A673 (cell line): ENCODE results near the gene CACNA2D2. TPM values are rescaled to one million over a fixed set of nuclear protein-coding genes. Genes with fewer than 3 reads are reported as not detected.

Experiments
- BruUV-seq: library from RNA; stranded (reverse); fragments of 400-500 nt; replicated peaks from 2 replicates; lab custom pipeline; 2021; lab: Mats Ljungman, UMichigan
- CTCF ChIA-PET: fragments of 300-600 bp; sonication (Branson Sonifier 250); formaldehyde crosslinking; loops from one replicate; lab custom pipeline; 2022; ENCODE audit warnings: antibody characterized with exemption; lab: Charles Lee
- POLR2A ChIA-PET: fragments of 300-600 bp; sonication (Branson Sonifier 250); formaldehyde crosslinking; loops from one replicate; lab custom pipeline; 2022; ENCODE audit warnings: antibody characterized with exemption; ENCODE audit not compliant: low non-redundant PET; lab: Charles Lee
- DNase-seq: peaks from one replicate; pipeline ENCODE4 v3.0.0-alpha.2; 2015; ENCODE audit warnings: low spot score
- H3K27ac ChIP-seq: fragments of 200-600 bp; sonication (generic); 2 replicates; pipeline ENCODE4 v1.5.1; 2016; ENCODE audit warnings: mixed run types, low read depth, mild to moderate bottlenecking, mixed read lengths, antibody characterized with exemption, low read length; ENCODE audit not compliant: poor library complexity, severe bottlenecking
- H3K27me3 ChIP-seq: fragments of 200-600 bp; sonication (generic); replicated peaks from 2 replicates; pipeline ENCODE4 v1.6.1; 2017; ENCODE audit warnings: mixed run types, low read depth, mild to moderate bottlenecking, mixed read lengths, antibody characterized with exemption, low read length; ENCODE audit not compliant: insufficient read depth, poor library complexity
- H3K36me3 ChIP-seq: fragments of 200-600 bp; sonication (generic); 2 replicates; pipeline ENCODE4 v1.6.1; 2016; ENCODE audit warnings: mixed run types, mild to moderate bottlenecking, mixed read lengths, antibody characterized with exemption, low read length; ENCODE audit not compliant: insufficient read depth, poor library complexity, severe bottlenecking
- H3K4me1 ChIP-seq: fragments of 200-600 bp; sonication (generic); 2 replicates; pipeline ENCODE4 v1.6.1; 2017; ENCODE audit warnings: mixed run types, mild to moderate bottlenecking, mixed read lengths, antibody characterized with exemption, low read length; ENCODE audit not compliant: insufficient read depth, poor library complexity, severe bottlenecking
- H3K4me3 ChIP-seq: fragments of 200-600 bp; sonication (generic); 2 replicates; pipeline ENCODE4 v1.5.1; 2016; ENCODE audit warnings: low read depth, mixed run types, mild to moderate bottlenecking, mixed read lengths, low read length; ENCODE audit not compliant: poor library complexity, severe bottlenecking
- H3K9me3 ChIP-seq: fragments of 200-600 bp; sonication (generic); 2 replicates; pipeline ENCODE4 v1.6.1; 2016; ENCODE audit warnings: mixed run types, low read depth, mild to moderate bottlenecking, mixed read lengths, antibody characterized with exemption, low read length; ENCODE audit not compliant: poor library complexity, severe bottlenecking
- EZH2 ChIP-seq: fragments of 200-600 bp; sonication (generic); IDR thresholded peaks from 2 replicates; pipeline ENCODE4 v1.6.1; 2017; ENCODE audit warnings: borderline replicate concordance, low read depth, mild to moderate bottlenecking, mixed read lengths, antibody characterized with exemption, low read length; ENCODE audit not compliant: poor library complexity, severe bottlenecking
- intact Hi-C: fragments of 100-400 bp; cut with micrococcal nuclease; formaldehyde crosslinking; loops from one replicate; pipeline ENCODE4 v1.10.0; 2022; ENCODE audit not compliant: unreplicated experiment
- total RNA-seq: library from RNA; stranded (reverse); gene quantifications from 2 replicates; pipeline ENCODE4 v1.2.3, GENCODE V29; 2021
- TF ChIP-seq, protein P1 (sequence below): fragments of 300-800, 200-600 bp; sonication (generic); conservative IDR thresholded peaks from 2 replicates; pipeline ENCODE4 v1.5.1; 2017; ENCODE audit warnings: low read depth, mild to moderate bottlenecking, antibody characterized with exemption, low read length, moderate library complexity, mixed read lengths

CACNA2D2 gene
- total RNA-seq, 1 experiment from 2014 or later: 0.17 TPM

- Histone ChIP-seq H3K27ac (no peak overlapping the region), H3K27me3 (no peaks in the 10 kb centered on the region), H3K9me3 (no peaks in the 10 kb centered on the region), H3K36me3 (no peaks in the 10 kb centered on the region), H3K4me3 (no peak overlapping the region), H3K4me1 (no peaks in the 10 kb centered on the region)
- DNase-seq: no peak
- ChIA-PET POLR2A (no interaction called here), CTCF (no interaction called here)
- BruUV-seq: no TSS peak
- intact Hi-C loops: no loop called here
- no peak for TF ChIP-seq EZH2
These were observed 9.8 kb downstream of the CACNA2D2 start for GRCh38 chr3:50493623-50494022.

DNA sequence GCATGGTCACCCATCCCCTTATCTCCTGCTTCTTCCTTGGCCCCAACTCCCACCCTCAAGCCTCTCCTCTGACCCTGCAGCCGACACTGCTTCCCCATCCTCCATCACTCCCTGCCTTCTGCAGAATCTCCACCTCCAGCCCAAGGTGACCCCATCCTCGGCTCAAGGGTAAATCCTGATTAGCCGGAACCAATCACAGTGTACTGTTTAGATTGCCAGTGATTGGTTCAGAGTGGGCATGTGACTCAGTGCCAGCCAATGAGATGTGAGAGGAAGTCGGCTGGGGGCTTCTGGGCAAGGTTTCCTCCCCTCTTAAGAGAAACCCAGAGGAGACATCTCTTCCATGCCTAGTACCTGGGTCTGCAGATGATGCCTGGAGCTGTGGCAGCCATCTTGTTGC is 10.3 kb downstream of the CACNA2D2 start:
- Histone ChIP-seq H3K27me3 (no peaks in the 10 kb centered on the region), H3K27ac (no peak overlapping the region), H3K4me1 (no peaks in the 10 kb centered on the region), H3K9me3 (no peaks in the 10 kb centered on the region), H3K36me3 (no peaks in the 10 kb centered on the region), H3K4me3 (no peak overlapping the region)
- no TSS peak for BruUV-seq
- ChIA-PET POLR2A (no interaction called here), CTCF (no interaction called here)
- intact Hi-C loops: no loop called here
- TF ChIP-seq EZH2: no peak
- TF ChIP-seq, protein P1, sequence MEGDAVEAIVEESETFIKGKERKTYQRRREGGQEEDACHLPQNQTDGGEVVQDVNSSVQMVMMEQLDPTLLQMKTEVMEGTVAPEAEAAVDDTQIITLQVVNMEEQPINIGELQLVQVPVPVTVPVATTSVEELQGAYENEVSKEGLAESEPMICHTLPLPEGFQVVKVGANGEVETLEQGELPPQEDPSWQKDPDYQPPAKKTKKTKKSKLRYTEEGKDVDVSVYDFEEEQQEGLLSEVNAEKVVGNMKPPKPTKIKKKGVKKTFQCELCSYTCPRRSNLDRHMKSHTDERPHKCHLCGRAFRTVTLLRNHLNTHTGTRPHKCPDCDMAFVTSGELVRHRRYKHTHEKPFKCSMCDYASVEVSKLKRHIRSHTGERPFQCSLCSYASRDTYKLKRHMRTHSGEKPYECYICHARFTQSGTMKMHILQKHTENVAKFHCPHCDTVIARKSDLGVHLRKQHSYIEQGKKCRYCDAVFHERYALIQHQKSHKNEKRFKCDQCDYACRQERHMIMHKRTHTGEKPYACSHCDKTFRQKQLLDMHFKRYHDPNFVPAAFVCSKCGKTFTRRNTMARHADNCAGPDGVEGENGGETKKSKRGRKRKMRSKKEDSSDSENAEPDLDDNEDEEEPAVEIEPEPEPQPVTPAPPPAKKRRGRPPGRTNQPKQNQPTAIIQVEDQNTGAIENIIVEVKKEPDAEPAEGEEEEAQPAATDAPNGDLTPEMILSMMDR: no peak
- no peak for DNase-seq

GRCh38 chr3:50491023-50491422 is 12.4 kb downstream of the CACNA2D2 start:
- TF ChIP-seq EZH2: no peak
- TF ChIP-seq, protein P1: no peak
- H3K4me3 ChIP-seq: no peak overlapping the region
- ChIA-PET POLR2A (no interaction called here), CTCF (no interaction called here)
- H3K36me3 ChIP-seq: no peaks in the 10 kb centered on the region
- no peak for DNase-seq
- no peak overlapping the region for H3K27ac ChIP-seq
- H3K4me1 ChIP-seq: no peaks in the 10 kb centered on the region
- no TSS peak for BruUV-seq
- intact Hi-C loops: no loop called here
- no peaks in the 10 kb centered on the region for H3K27me3 ChIP-seq
- H3K9me3 ChIP-seq: no peaks in the 10 kb centered on the region

DNA sequence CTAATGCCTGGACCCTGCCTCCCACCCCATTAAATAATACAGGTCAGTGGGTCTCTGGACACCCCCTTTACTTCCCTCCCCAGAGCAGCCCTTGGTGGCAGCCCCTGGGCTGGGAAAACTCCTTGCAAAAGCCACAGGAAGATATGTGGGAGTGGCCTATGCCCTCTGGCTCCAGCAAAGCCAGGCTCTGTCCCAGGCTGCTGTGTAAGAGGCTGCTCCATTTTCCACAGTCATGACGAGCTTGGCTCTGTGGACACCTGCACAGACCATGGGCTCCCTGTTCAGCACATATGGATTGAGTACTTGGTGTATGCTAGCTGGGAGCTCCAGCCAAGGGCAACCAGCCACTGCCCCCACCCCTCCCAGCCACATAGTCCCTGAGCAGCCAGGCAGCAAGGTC is 13.0 kb downstream of the CACNA2D2 start:
- H3K4me1 ChIP-seq: no peaks in the 10 kb centered on the region
- no peak overlapping the region for H3K4me3 ChIP-seq
- CTCF ChIA-PET: no interaction called here
- no peaks in the 10 kb centered on the region for H3K36me3 ChIP-seq
- TF ChIP-seq EZH2: no peak
- TF ChIP-seq, protein P1: no peak
- intact Hi-C loops: no loop called here
- H3K27me3 ChIP-seq: no peaks in the 10 kb centered on the region
- no TSS peak for BruUV-seq
- no peak overlapping the region for H3K27ac ChIP-seq
- H3K9me3 ChIP-seq: no peaks in the 10 kb centered on the region
- POLR2A ChIA-PET: no interaction called here
- no peak for DNase-seq
